GM23248 (cell line): ENCODE results near the gene LILRB2.

ENCODE experiments used
- EZH2 ChIP-seq: fragments of 200-600 bp; sonication (generic); IDR thresholded peaks from 2 replicates; pipeline ENCODE4 v1.6.1; 2018; ENCODE audit warnings: antibody characterized with exemption, mild to moderate bottlenecking; ENCODE audit not compliant: insufficient read depth, poor library complexity, severe bottlenecking
- EZH2phosphoT487 ChIP-seq: fragments of 200-600 bp; sonication (generic); IDR thresholded peaks from 2 replicates; pipeline ENCODE4 v1.6.1; 2018; ENCODE audit warnings: antibody characterized with exemption, moderate library complexity, mild to moderate bottlenecking, low read depth; ENCODE audit not compliant: insufficient read depth

GRCh38 chr19:54317108-54317964, 36.4 kb upstream of the LILRB2 start:
- TF ChIP-seq EZH2phosphoT487 = no peak
- no peak for TF ChIP-seq EZH2
